Measurements from ENCODE around the gene TK1.

Gene TK1

GRCh38 chr17:78185981-78186691, 716 bp downstream of the TK1 start:
- DNase-seq (ENCODE audit: extremely low spot score), result peak; percentile 43
- POLR2A ChIA-PET, result interaction anchor here (0.6 to 3.5 kb wide), 29 partner anchors 8 to 795 kb away, joined by 3 to 50 read pairs (median 5); partner anchors contain the start of genes BIRC5, SYNGR2, TMC6 and TMC8
- CTCF ChIA-PET, result interaction anchor here (1.1 to 3.4 kb wide), 3 partner anchors 9 to 58 kb away, joined by 3 to 20 read pairs (median 3); no protein-coding TSS in a partner anchor
- no peak for TF ChIP-seq BHLHE40 (IDR thresholded peaks at IDR 0.05; ENCODE audit: borderline replicate concordance)
- no peak for TF ChIP-seq LEF1 (IDR thresholded peaks at IDR 0.05; ENCODE audit: borderline replicate concordance)
- no peak for TF ChIP-seq FOXA1 (IDR thresholded peaks at IDR 0.05)

- ChIA-PET POLR2A (interaction anchor here (1.5 to 3.4 kb wide), 2 partner anchors 11 to 15 kb away, joined by 6 to 24 read pairs; no protein-coding TSS in a partner anchor), CTCF (interaction anchor here (0.7 kb wide), 1 partner anchor 8 kb away, joined by 3 read pairs; no protein-coding TSS in a partner anchor)
- DNase-seq (ENCODE audit: extremely low spot score), result no peak
- TF ChIP-seq FOXK2 (IDR thresholded peaks at IDR 0.05) (no peak), FOXA1 (IDR thresholded peaks at IDR 0.05) (no peak), TARDBP (IDR thresholded peaks at IDR 0.05) (no peak), CTBP1 (IDR thresholded peaks at IDR 0.05; ENCODE audit: borderline replicate concordance) (no peak), L3MBTL2 (conservative IDR thresholded peaks at IDR 0.05) (no peak), SP1 (IDR thresholded peaks at IDR 0.05) (no peak), HDGF (IDR thresholded peaks at IDR 0.05; ENCODE audit: borderline replicate concordance) (no peak), ZNF384 (IDR thresholded peaks at IDR 0.05) (no peak), FOXM1 (IDR thresholded peaks at IDR 0.05; ENCODE audit: borderline replicate concordance) (no peak), SUZ12 (IDR thresholded peaks at IDR 0.05) (no peak), PKNOX1 (IDR thresholded peaks at IDR 0.05) (no peak), LEF1 (IDR thresholded peaks at IDR 0.05; ENCODE audit: borderline replicate concordance) (no peak), NFRKB (IDR thresholded peaks at IDR 0.05) (no peak), ARNT (IDR thresholded peaks at IDR 0.05) (no peak), BHLHE40 (IDR thresholded peaks at IDR 0.05; ENCODE audit: borderline replicate concordance) (no peak), ELF4 (IDR thresholded peaks at IDR 0.05) (no peak)
These were observed 2.0 kb downstream of the TK1 start for GRCh38 chr17:78184868-78185267.

GRCh38 chr17:78184351-78184750, 2.5 kb downstream of the TK1 start:
- TF ChIP-seq FOXK2 (IDR thresholded peaks at IDR 0.05) (no peak), LEF1 (IDR thresholded peaks at IDR 0.05; ENCODE audit: borderline replicate concordance) (no peak), ARNT (IDR thresholded peaks at IDR 0.05) (no peak), NFRKB (IDR thresholded peaks at IDR 0.05) (no peak), SUZ12 (IDR thresholded peaks at IDR 0.05) (no peak), ZNF384 (IDR thresholded peaks at IDR 0.05) (no peak), SP1 (IDR thresholded peaks at IDR 0.05) (no peak), CTBP1 (IDR thresholded peaks at IDR 0.05; ENCODE audit: borderline replicate concordance) (no peak), L3MBTL2 (conservative IDR thresholded peaks at IDR 0.05) (no peak)
- CTCF ChIA-PET, result interaction anchor here (0.7 kb wide), 1 partner anchor 8 kb away, joined by 3 read pairs; no protein-coding TSS in a partner anchor
- no peak for DNase-seq (ENCODE audit: extremely low spot score)
- POLR2A ChIA-PET, result interaction anchor here (1.5 to 3.4 kb wide), 2 partner anchors 10 to 15 kb away, joined by 6 to 24 read pairs; no protein-coding TSS in a partner anchor

- TF ChIP-seq TARDBP (IDR thresholded peaks at IDR 0.05) (no peak), PKNOX1 (IDR thresholded peaks at IDR 0.05) (no peak), CTBP1 (IDR thresholded peaks at IDR 0.05; ENCODE audit: borderline replicate concordance) (no peak), FOXA1 (IDR thresholded peaks at IDR 0.05) (no peak), NFRKB (IDR thresholded peaks at IDR 0.05) (no peak), ARNT (IDR thresholded peaks at IDR 0.05) (no peak), SP1 (IDR thresholded peaks at IDR 0.05) (no peak), ZNF384 (IDR thresholded peaks at IDR 0.05) (no peak), L3MBTL2 (conservative IDR thresholded peaks at IDR 0.05) (no peak), HDGF (IDR thresholded peaks at IDR 0.05; ENCODE audit: borderline replicate concordance) (no peak), FOXM1 (IDR thresholded peaks at IDR 0.05; ENCODE audit: borderline replicate concordance) (no peak), LEF1 (IDR thresholded peaks at IDR 0.05; ENCODE audit: borderline replicate concordance) (no peak), SUZ12 (IDR thresholded peaks at IDR 0.05) (no peak)
- POLR2A ChIA-PET, result interaction anchor here (0.9 to 1.5 kb wide), 2 partner anchors 14 to 22 kb away, joined by 3 to 6 read pairs; no protein-coding TSS in a partner anchor
These were observed 2.9 kb downstream of the TK1 start for GRCh38 chr17:78183916-78184315.

GRCh38 chr17:78182504-78182903, 4.3 kb downstream of the TK1 start:
- CTCF ChIA-PET, result interaction anchor here (0.7 kb wide), 1 partner anchor 98 kb away, joined by 4 read pairs; no protein-coding TSS in a partner anchor
- no peak for TF ChIP-seq FOXK2 (IDR thresholded peaks at IDR 0.05)
- TF ChIP-seq TARDBP (IDR thresholded peaks at IDR 0.05), result no peak
- no peak for TF ChIP-seq FOXA1 (IDR thresholded peaks at IDR 0.05)
- no peak for TF ChIP-seq PKNOX1 (IDR thresholded peaks at IDR 0.05)
- TF ChIP-seq HDGF (IDR thresholded peaks at IDR 0.05; ENCODE audit: borderline replicate concordance), result no peak
- TF ChIP-seq ZNF384 (IDR thresholded peaks at IDR 0.05), result no peak
- TF ChIP-seq NFRKB (IDR thresholded peaks at IDR 0.05), result no peak
- TF ChIP-seq CTBP1 (IDR thresholded peaks at IDR 0.05; ENCODE audit: borderline replicate concordance), result no peak
- TF ChIP-seq BHLHE40 (IDR thresholded peaks at IDR 0.05; ENCODE audit: borderline replicate concordance), result no peak
- TF ChIP-seq FOXM1 (IDR thresholded peaks at IDR 0.05; ENCODE audit: borderline replicate concordance), result no peak
- no peak for TF ChIP-seq ELF4 (IDR thresholded peaks at IDR 0.05)
- TF ChIP-seq ARNT (IDR thresholded peaks at IDR 0.05), result no peak
- TF ChIP-seq SUZ12 (IDR thresholded peaks at IDR 0.05), result no peak
- no peak for TF ChIP-seq LEF1 (IDR thresholded peaks at IDR 0.05; ENCODE audit: borderline replicate concordance)
- TF ChIP-seq L3MBTL2 (conservative IDR thresholded peaks at IDR 0.05), result no peak
- TF ChIP-seq SP1 (IDR thresholded peaks at IDR 0.05), result no peak
- POLR2A ChIA-PET, result interaction anchor here (0.6 kb wide), 1 partner anchor 1854 kb away, joined by 3 read pairs; no protein-coding TSS in a partner anchor
- DNase-seq (ENCODE audit: extremely low spot score), result no peak

More at GRCh38 chr17:78183916-78184315, 2.9 kb downstream of the TK1 start:
- CTCF ChIA-PET, result interaction anchor here (0.7 kb wide), 1 partner anchor 7 kb away, joined by 3 read pairs; no protein-coding TSS in a partner anchor
- DNase-seq (ENCODE audit: extremely low spot score), result no peak
